ENCODE data around the gene RACGAP1. TPM values are rescaled to one million over a fixed set of nuclear protein-coding genes. Genes with fewer than 3 reads are reported as not detected.

RACGAP1 gene
- total RNA-seq, 1 donor from 2014 or later: 18.8 TPM

DNA sequence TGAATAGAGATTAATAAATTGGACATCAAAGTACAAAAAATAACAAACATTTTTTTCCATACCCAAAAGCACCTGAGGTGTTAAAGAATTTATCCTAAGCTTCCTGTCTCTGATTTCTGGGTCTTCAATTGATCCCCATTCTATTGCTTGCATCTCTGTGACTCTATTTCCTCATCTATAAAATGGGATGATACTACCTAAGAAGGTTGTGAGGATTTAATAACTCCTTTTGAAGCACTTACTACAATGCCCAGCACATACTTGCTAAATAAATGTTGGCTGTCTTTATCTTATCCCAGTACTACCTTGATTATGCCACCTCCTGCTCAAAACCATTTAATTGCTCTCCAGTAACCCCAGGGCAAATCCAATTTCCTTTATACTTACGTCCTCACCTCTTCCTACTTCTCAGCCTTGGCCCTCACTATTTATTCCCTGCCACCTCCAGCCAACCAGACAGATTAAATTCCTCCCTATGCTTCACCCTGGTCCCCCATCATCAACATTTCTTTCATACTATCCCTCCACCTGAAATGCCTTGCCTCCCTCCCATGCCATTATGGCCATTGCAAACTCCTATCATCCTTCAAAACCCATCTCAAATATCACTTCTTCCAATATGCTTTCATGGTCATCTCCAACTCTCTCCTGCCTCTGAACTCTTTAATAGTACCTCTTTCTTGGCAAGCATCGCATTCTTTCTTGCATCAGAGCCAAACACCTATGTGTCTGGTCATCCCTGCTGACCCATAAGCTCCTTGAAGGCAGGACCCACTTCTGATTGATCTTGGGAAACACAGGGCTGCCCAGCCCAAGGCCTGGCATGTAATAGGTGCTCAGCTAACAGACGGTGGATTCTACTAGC lies 24.2 kb upstream of the RACGAP1 start:
- Mint-ChIP-seq H3K4me3 (ENCODE audit: unreplicated experiment) (no peak overlapping the region), H3K36me3 (ENCODE audit: low read depth, unreplicated experiment) (no peaks in the 10 kb centered on the region), H3K27me3 (ENCODE audit: low read depth, unreplicated experiment) (peaks cover 52% of the 10 kb centered on the region), H3K27ac (ENCODE audit: unreplicated experiment) (no peak overlapping the region), H3K4me1 (ENCODE audit: low read depth, unreplicated experiment) (peaks cover 2% of the 10 kb centered on the region), H3K9me3 (ENCODE audit: unreplicated experiment) (peaks cover 2% of the 10 kb centered on the region)
- Histone ChIP-seq H3K4me1 (ENCODE audit: insufficient read depth, low read length) (peaks cover 3% of the 10 kb centered on the region), H3K79me2 (ENCODE audit: insufficient read depth, low read length) (no peaks in the 10 kb centered on the region), H4K20me1 (ENCODE audit: insufficient read depth, low read length) (no peaks in the 10 kb centered on the region), H3K9me3 (ENCODE audit: insufficient read depth, low read depth, low read length) (no peaks in the 10 kb centered on the region), H2AFZ (ENCODE audit: low read depth, low read length) (no peak overlapping the region), H3K9ac (ENCODE audit: low read length) (no peak overlapping the region), H3K36me3 (ENCODE audit: insufficient read depth, low read length) (no peaks in the 10 kb centered on the region), H3K27me3 (ENCODE audit: insufficient read depth, low read length) (peaks cover 26% of the 10 kb centered on the region), H3K4me3 (ENCODE audit: insufficient read depth, low read depth, low read length) (no peak overlapping the region), H3K4me2 (ENCODE audit: low read length) (no peak overlapping the region), H3K27ac (ENCODE audit: low read depth, low read length) (no peak overlapping the region)
- DNase-seq (ENCODE audit: low read depth): no peak
- TF ChIP-seq, protein P1, sequence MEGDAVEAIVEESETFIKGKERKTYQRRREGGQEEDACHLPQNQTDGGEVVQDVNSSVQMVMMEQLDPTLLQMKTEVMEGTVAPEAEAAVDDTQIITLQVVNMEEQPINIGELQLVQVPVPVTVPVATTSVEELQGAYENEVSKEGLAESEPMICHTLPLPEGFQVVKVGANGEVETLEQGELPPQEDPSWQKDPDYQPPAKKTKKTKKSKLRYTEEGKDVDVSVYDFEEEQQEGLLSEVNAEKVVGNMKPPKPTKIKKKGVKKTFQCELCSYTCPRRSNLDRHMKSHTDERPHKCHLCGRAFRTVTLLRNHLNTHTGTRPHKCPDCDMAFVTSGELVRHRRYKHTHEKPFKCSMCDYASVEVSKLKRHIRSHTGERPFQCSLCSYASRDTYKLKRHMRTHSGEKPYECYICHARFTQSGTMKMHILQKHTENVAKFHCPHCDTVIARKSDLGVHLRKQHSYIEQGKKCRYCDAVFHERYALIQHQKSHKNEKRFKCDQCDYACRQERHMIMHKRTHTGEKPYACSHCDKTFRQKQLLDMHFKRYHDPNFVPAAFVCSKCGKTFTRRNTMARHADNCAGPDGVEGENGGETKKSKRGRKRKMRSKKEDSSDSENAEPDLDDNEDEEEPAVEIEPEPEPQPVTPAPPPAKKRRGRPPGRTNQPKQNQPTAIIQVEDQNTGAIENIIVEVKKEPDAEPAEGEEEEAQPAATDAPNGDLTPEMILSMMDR (IDR thresholded peaks at IDR 0.05; ENCODE audit: insufficient read depth, low read depth, low read length): no peak
- no peak for TF ChIP-seq EZH2 (IDR thresholded peaks at IDR 0.05; ENCODE audit: insufficient read depth, low read length)
- no peak for FAIRE-seq

DNA sequence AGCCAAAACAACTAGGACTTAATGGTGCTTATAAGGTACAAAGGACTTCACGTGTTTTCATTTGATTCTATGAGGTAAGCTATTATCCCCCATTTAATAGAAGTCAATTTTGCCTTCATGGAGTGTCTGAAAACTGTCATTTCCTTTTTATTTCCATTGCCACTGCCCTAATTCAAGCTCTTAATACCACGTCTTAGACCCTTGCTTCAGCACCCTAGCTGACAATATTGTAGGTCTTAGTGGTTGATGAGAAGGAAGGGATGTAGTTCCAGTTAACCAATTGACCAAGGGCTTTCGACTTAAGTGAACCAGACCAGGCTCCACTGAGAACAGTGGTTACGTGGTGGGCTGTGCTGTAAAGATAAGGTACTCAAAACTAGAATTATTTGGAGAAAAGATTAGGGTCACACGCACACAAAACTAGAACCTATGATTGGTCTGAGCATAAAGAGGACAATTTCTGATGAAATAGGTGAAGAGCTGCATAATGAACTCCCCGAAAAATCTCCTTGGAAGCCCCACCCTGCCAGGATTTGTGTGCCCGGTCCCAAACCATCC lies 22.5 kb upstream of the RACGAP1 start:
- Mint-ChIP-seq H3K36me3 (ENCODE audit: low read depth, unreplicated experiment) (no peaks in the 10 kb centered on the region), H3K4me1 (ENCODE audit: low read depth, unreplicated experiment) (peaks cover 2% of the 10 kb centered on the region), H3K27me3 (ENCODE audit: low read depth, unreplicated experiment) (peaks cover 38% of the 10 kb centered on the region), H3K4me3 (ENCODE audit: unreplicated experiment) (no peak overlapping the region), H3K9me3 (ENCODE audit: unreplicated experiment) (peaks cover 2% of the 10 kb centered on the region), H3K27ac (ENCODE audit: unreplicated experiment) (no peak overlapping the region)
- FAIRE-seq: no peak
- Histone ChIP-seq H2AFZ (ENCODE audit: low read depth, low read length) (no peak overlapping the region), H3K4me2 (ENCODE audit: low read length) (no peak overlapping the region), H3K36me3 (ENCODE audit: insufficient read depth, low read length) (no peaks in the 10 kb centered on the region), H3K27ac (ENCODE audit: low read depth, low read length) (no peak overlapping the region), H3K4me3 (ENCODE audit: insufficient read depth, low read depth, low read length) (no peak overlapping the region), H3K9ac (ENCODE audit: low read length) (no peak overlapping the region), H3K27me3 (ENCODE audit: insufficient read depth, low read length) (peaks cover 26% of the 10 kb centered on the region), H3K9me3 (ENCODE audit: insufficient read depth, low read depth, low read length) (no peaks in the 10 kb centered on the region), H3K4me1 (ENCODE audit: insufficient read depth, low read length) (peaks cover 3% of the 10 kb centered on the region), H4K20me1 (ENCODE audit: insufficient read depth, low read length) (no peaks in the 10 kb centered on the region), H3K79me2 (ENCODE audit: insufficient read depth, low read length) (no peaks in the 10 kb centered on the region)
- DNase-seq (ENCODE audit: low read depth): no peak
- TF ChIP-seq, protein P1 (IDR thresholded peaks at IDR 0.05; ENCODE audit: insufficient read depth, low read depth, low read length): no peak
- TF ChIP-seq EZH2 (IDR thresholded peaks at IDR 0.05; ENCODE audit: insufficient read depth, low read length): no peak

DNA sequence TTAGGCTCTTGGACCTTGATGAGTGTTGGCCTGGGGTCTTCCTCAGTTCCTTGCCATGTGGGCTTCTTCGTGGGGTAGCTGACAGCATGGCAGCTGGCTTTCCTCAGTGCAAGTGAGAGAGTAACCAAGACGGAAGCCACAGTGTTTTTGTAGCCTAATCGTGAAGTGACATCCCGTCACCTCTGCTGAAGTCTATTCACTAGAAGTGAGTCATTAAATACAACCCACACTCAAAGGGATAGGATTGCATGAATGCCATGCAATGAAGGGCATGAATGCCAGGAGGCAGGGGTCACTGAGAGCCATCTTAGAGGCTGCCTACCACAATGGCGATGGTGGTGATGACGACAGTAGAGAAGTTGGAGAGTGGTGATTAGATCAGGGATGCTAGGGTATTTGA lies 18.6 kb upstream of the RACGAP1 start:
- Mint-ChIP-seq H3K36me3 (ENCODE audit: low read depth, unreplicated experiment) (no peaks in the 10 kb centered on the region), H3K27ac (ENCODE audit: unreplicated experiment) (no peak overlapping the region), H3K27me3 (ENCODE audit: low read depth, unreplicated experiment) (peaks cover 20% of the 10 kb centered on the region), H3K4me3 (ENCODE audit: unreplicated experiment) (no peak overlapping the region), H3K9me3 (ENCODE audit: unreplicated experiment) (peaks cover 2% of the 10 kb centered on the region), H3K4me1 (ENCODE audit: low read depth, unreplicated experiment) (peaks cover 6% of the 10 kb centered on the region)
- H3K4me1 ChIP-seq (ENCODE audit: insufficient read depth, low read length): peaks cover 6% of the 10 kb centered on the region
- FAIRE-seq (no peak), DNase-seq (ENCODE audit: low read depth) (no peak)
- no peaks in the 10 kb centered on the region for H4K20me1 ChIP-seq (ENCODE audit: insufficient read depth, low read length)
- H3K27ac ChIP-seq (ENCODE audit: low read depth, low read length): no peak overlapping the region
- H2AFZ ChIP-seq (ENCODE audit: low read depth, low read length): no peak overlapping the region
- no peak overlapping the region for H3K9ac ChIP-seq (ENCODE audit: low read length)
- peaks cover 6% of the 10 kb centered on the region for H3K27me3 ChIP-seq (ENCODE audit: insufficient read depth, low read length)
- no peaks in the 10 kb centered on the region for H3K36me3 ChIP-seq (ENCODE audit: insufficient read depth, low read length)
- H3K4me3 ChIP-seq (ENCODE audit: insufficient read depth, low read depth, low read length): no peak overlapping the region
- H3K9me3 ChIP-seq (ENCODE audit: insufficient read depth, low read depth, low read length): no peaks in the 10 kb centered on the region
- H3K4me2 ChIP-seq (ENCODE audit: low read length): no peak overlapping the region
- no peak for TF ChIP-seq EZH2 (IDR thresholded peaks at IDR 0.05; ENCODE audit: insufficient read depth, low read length)
- no peaks in the 10 kb centered on the region for H3K79me2 ChIP-seq (ENCODE audit: insufficient read depth, low read length)

All from astrocyte (in vitro differentiated cells and primary cell).